ENCODE results near the gene EHBP1.
"Not testable (repeated sequence)": the region's sequence is repeated elsewhere in the genome, so short reads cannot be mapped to it uniquely, and the experiment has no call there.

EHBP1 gene

DNA sequence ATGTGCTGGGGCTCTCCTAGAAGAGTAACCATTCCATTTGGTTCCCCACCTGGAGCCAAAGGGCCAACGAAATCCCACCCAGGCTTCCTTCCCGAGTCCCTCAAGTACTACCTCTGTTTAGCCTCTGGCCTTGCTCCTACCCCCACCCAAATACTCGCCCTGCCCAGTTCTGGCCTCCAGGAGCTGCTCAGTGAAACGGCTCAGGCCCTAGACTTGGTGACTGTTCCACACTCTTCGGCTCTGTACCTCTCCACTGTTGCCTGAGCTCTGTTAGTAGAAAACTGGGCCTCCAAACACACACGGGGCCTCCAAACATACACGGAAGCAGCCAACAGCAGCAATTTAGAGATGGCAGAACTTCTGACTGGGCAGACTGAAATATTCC is 349.3 kb downstream of the EHBP1 start:
- no peak for DNase-seq

DNA sequence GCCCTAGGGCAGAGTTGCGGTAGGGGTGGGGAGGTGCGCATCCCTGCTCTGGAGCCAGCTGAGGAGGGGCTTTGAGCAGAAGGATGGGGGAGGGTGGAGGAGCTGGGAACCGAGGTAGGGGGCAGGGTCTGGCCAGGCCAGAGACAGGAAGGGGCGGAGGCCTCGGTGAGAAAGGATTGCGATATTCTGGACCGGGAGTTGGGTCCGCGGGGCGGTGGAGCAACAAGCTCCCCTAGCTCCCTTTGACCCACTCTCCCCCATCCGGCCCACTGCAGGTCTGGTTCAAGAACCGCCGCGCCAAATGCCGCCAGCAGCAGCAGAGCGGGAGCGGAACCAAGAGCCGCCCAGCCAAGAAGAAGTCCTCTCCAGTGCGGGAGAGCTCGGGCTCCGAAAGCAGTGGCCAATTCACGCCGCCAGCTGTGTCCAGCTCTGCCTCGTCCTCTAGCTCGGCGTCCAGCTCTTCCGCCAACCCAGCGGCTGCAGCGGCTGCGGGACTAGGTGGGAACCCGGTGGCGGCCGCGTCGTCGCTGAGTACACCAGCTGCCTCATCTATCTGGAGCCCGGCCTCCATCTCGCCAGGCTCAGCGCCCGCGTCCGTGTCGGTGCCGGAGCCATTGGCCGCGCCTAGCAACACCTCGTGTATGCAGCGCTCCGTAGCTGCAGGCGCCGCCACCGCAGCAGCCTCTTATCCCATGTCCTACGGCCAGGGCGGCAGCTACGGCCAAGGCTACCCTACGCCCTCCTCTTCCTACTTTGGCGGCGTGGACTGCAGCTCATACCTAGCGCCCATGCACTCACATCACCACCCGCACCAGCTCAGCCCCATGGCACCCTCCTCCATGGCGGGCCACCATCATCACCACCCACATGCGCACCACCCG is 350.0 kb downstream of the EHBP1 start:
- no peak for DNase-seq

- DNase-seq: no peak
These were observed 350.9 kb downstream of the EHBP1 start for GRCh38 chr2:63056107-63057050.

DNA sequence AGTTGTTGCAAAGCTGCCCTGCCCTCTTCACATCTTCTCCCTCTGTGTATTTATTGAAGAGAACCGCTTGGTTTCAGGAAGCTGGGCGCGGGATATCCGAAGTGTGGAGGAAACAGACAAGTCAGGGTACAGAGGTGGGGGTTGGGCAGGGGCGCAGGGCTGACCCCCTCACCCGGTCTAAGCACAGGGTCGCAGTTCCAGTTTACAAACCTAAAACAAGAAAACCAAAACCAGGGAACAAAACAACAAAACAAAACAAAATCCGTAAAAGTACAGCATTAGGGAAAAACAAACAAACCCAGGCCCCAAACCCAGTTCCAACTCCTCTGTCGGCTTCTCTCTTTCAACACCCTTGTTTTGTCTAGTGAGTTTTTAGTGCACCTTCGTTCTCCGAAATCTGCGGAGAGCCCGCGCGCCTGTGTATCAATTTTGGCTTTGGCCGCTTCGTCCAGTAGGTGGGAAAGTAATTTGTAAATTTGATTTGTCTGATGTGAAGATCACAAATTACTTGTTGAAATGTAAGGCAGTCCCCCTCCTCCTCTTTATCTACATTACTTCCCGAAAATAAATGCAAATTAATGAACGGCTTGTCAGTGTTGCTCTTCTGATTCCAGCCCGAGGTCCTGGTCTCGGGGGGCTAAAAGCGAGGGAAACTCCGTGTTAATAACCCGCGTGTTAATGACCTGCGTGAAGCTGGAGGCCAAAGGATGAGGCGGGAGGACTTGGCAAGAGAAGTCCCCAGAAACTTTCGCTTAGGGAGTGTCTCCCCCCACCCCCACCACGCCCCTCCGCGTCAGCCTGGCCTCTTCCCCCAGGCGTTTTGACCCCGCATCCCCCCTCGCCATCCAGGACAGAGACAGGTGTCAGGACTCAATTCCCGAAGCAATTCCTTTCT is 352.0 kb downstream of the EHBP1 start:
- no peak for DNase-seq

- DNase-seq: no peak
These were observed 352.8 kb downstream of the EHBP1 start for GRCh38 chr2:63058144-63058920.

DNA sequence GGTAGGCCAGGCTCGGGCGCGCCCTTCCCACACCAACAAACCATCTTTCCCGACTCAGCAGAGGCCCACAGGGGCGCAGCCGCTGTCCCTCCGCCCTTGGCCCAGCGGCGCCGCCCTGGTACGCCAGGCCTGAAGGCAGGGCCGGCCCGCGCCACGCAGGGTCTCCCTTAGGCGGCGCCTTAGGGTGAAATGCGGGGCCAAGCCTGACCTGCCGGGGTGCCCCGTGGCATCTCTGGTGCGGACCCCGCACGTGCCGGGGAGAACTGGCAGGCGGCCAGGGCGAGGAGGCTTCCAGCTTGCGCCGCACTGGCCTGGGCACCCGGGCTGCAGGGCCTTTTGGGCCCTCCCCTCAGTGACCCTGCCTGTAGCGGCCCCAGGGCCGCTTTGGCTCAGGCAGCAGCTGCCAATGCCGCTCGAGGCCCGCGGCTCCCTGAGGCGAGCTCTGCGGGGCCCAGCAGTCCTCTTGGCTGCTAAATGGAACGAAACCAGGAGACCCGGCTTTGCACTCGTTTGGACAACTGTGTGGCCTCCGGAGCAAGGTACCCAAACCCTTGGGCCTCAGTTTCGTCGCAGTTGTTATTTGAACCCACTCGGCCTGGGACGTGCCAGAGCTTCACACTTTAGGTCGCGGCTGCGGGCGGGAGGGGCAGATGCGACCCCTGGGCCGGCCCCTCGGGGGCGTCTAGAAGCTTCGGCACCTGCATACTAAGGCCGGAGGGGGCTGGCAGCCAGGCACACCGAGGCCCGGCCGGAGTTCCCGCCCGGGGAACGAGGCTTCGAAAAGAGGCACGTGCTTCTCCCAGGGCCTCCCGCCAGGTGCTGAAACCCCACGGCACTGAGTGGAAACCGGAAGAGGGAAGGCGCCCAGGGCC is 353.6 kb downstream of the EHBP1 start:
- DNase-seq: no peak

GRCh38 chr2:63059793-63060471 is 354.4 kb downstream of the EHBP1 start:
- DNase-seq: no peak

DNA sequence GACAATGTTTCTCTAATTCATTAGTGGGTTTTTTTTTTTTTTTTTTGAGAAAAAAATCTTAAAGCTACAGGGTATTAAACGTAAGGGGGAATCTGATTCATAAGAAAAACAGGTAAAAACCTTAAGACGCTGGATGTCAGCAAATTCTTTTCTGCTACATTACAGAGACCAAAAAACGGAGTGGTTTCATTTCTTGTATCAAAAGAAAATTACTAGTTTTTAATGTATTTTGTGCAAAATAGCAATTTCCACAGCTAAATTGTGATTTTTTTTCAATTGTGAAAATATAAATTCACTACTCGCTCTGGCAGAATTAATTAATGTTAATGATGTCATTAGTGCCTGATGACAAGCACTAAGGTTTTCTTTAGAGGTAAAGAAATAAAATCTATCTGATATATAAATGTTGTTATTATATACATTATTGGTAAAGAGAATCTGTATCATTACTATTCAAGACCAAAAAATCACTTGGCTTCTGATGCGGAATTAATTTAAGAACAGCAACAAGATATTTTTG is 355.0 kb downstream of the EHBP1 start:
- DNase-seq: no peak

DNA sequence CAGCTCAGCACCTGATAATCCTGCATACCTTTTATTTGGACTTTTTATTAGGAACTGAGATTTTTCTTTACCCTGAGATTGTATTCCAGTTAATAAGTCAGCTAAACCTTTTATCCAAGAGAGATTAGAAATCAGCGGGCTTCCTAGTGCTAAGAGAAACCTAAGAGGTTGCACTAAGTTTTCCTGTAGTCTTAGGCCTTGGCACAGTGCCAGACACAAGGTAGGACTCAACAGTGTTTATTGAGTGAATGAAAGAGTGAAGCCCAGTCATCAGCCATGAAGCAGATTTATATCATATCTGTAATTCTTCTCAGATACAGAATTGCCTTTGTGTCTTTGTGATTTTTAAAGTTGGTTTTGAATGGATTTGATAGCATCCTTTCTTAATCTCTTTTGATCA is 358.7 kb downstream of the EHBP1 start:
- no peak for DNase-seq

GRCh38 chr2:63064661-63065060 is 359.1 kb downstream of the EHBP1 start:
- DNase-seq: no peak

GRCh38 chr2:63066265-63066664 is 360.8 kb downstream of the EHBP1 start:
- DNase-seq: no peak

DNA sequence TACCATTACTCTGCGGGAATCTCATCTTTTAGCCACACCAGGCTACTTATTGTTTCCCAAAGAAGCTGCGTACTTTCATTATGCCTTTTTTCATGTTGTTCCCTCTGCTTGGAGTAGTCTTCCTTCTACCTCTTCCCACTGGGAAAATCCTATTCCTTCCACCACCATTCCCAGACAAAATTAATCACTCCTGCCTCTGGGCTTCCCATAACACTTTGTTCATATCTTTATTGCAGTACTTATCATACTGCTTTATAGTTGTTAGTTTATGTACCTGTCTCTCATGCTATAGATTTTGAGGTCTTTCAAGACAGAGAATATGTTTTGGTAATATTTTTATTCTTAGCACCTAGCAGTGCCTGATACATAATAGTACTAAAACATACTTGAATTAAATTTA is 361.3 kb downstream of the EHBP1 start:
- DNase-seq: no peak

DNA sequence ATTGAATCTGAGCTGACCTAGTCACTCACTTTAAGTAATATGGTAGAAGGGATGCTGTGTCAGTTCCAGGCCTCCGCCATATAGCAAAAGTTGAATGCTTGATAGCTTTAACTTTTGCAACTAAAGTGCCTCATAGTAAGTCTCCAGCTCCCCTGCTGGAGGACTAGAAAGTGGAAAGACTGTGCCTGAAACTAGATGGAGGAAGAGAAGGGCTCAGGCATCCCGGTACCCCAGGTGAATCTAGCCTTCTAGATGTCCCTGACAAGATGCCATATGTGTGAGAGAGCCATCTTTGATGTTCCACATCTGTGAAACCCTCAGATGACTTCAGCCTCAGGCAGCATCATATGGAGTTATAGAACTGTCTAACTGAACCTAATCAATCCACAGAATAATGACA is 366.2 kb downstream of the EHBP1 start:
- no peak for DNase-seq

DNA sequence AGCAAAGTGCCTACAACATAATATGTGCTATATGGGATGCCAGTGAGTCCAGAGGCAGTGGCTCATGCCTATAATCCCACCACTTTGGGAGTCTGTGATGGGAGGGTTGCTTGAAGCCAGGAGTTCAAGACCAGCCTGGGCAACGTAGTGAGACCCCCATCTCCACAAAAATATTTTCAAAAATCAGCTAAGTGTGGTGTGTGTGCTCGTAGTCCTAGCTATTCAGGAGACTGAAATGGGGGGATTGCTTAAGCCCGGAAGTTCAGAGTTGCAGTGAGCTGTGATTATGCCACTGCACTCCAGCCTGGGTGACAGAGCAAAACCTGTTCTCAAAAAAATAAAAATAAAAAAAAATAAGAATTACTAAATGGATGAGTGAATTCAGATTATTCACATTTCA is 368.5 kb downstream of the EHBP1 start:
- DNase-seq: no peak

- not testable (repeated sequence) for DNase-seq
These were observed 368.9 kb downstream of the EHBP1 start for GRCh38 chr2:63074399-63074798.

GRCh38 chr2:63078852-63079606 is 373.5 kb downstream of the EHBP1 start:
- no peak for DNase-seq

- no peak for DNase-seq
These were observed 375.9 kb downstream of the EHBP1 start for GRCh38 chr2:63081404-63081803.

DNA sequence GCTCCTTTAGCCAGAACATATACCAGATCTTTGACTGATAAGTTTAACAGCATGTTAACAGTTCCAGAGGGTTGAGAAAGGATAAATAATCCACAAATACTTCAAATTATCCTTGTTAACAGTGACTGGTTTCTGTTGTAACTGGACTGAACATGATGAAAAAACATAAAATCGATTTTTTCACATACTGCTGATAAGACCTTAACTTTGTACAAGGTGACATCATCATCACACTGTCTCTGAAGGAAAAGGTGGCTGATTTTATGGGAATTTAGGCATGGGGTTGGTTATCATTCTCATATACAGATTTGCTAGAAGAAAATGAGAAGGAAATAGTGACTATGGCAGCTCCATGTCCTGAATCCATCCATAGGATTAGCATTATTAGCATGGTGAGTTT is 381.2 kb downstream of the EHBP1 start:
- DNase-seq: no peak

DNA sequence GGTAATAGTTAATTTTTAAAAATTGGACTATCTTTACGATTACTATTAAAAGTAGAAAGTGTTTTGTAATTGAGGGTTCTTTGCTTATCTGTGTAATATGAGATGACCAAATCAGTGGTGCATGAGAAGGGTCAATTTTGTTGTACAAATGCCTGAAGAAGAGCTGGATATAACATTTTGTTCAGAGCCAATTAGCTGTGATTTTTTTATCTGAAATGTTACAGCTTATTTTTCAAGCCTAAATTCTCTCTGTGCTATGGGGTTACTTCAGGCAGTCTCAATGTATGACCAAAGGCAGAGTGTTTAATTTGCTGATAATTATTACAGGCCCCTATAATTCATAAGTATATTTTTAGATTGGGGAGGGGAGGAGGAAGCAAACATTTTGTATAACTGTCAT is 386.9 kb downstream of the EHBP1 start:
- DNase-seq: no peak
